Mesenchymal stem cell (in vitro differentiated cells and primary cell): ENCODE measurements around the gene ATRNL1.

Experiments used
- DNase-seq: peaks from one replicate; pipeline ENCODE4 v3.0.0-alpha.2; 2013
- H2AFZ ChIP-seq: one replicate; pipeline ENCODE4 v1.6.1; 2013; ENCODE audit warnings: low read depth, mild to moderate bottlenecking, control low read depth, inconsistent platforms, low read length, moderate library complexity
- H2AK5ac ChIP-seq: 2 replicates; pipeline ENCODE4 v1.6.1; 2013; ENCODE audit warnings: low read length, moderate library complexity, mild to moderate bottlenecking, inconsistent platforms; ENCODE audit not compliant: severe bottlenecking
- H2BK120ac ChIP-seq: one replicate; pipeline ENCODE4 v1.6.1; 2013; ENCODE audit warnings: low read depth, mild to moderate bottlenecking, inconsistent platforms, low read length, moderate library complexity
- H2BK12ac ChIP-seq, 2 experiments: one replicate each; pipeline ENCODE4 v1.6.1; 2013; ENCODE audit warnings: inconsistent platforms in 2 of 2, low read length in 2 of 2, mild to moderate bottlenecking in 2 of 2, moderate library complexity in 2 of 2, control low read depth in 1 of 2
- H2BK15ac ChIP-seq: one replicate; pipeline ENCODE4 v1.6.1; 2013; ENCODE audit warnings: mild to moderate bottlenecking, low read depth, inconsistent platforms; ENCODE audit not compliant: poor library complexity, severe bottlenecking
- H2BK5ac ChIP-seq: 2 replicates; pipeline ENCODE4 v1.6.1; 2013; ENCODE audit warnings: low read depth, mild to moderate bottlenecking, low read length, control low read depth, inconsistent platforms; ENCODE audit not compliant: poor library complexity, severe bottlenecking
- H3K14ac ChIP-seq, 2 experiments: one replicate each; pipeline ENCODE4 v1.6.1; 2013; ENCODE audit warnings: inconsistent platforms in 2 of 2, low read length in 2 of 2, control low read depth in 1 of 2, mild to moderate bottlenecking in 1 of 2, moderate library complexity in 1 of 2
- H3K18ac ChIP-seq, 2 experiments: one replicate each; pipeline ENCODE4 v1.6.1; 2013; ENCODE audit warnings: inconsistent platforms in 2 of 2, low read length in 2 of 2, control low read depth in 1 of 2, low read depth in 1 of 2, mild to moderate bottlenecking in 1 of 2
- H3K23ac ChIP-seq, 2 experiments: one replicate each; pipeline ENCODE4 v1.6.1; 2013; ENCODE audit warnings: inconsistent platforms in 2 of 2, low read length in 2 of 2, mild to moderate bottlenecking in 2 of 2, moderate library complexity in 2 of 2, control low read depth in 1 of 2
- H3K27ac ChIP-seq: 2 replicates; pipeline ENCODE4 v1.5.1; 2013; ENCODE audit warnings: mild to moderate bottlenecking, moderate library complexity, low read length, control low read depth, inconsistent platforms; ENCODE audit not compliant: poor library complexity, severe bottlenecking
- H3K27me3 ChIP-seq, 2 experiments: 2 replicates each; pipeline versions ENCODE4 v1.6.1 to v1.7.0; 2013; ENCODE audit warnings: low read length in 2 of 2, mild to moderate bottlenecking in 2 of 2, moderate library complexity in 2 of 2, control low read depth in 1 of 2, inconsistent platforms in 1 of 2; ENCODE audit not compliant: control insufficient read depth in 1 of 2, insufficient read depth in 1 of 2
- H3K36me3 ChIP-seq, 2 experiments: 2 replicates each; pipeline versions ENCODE4 v1.6.1 to v1.7.0; 2013; ENCODE audit warnings: low read length in 2 of 2, control low read depth in 1 of 2, inconsistent platforms in 1 of 2, low read depth in 1 of 2, mild to moderate bottlenecking in 1 of 2; ENCODE audit not compliant: insufficient read depth in 2 of 2, control insufficient read depth in 1 of 2
- H3K4ac ChIP-seq, 2 experiments: one replicate each; pipeline ENCODE4 v1.6.1; 2013; ENCODE audit warnings: inconsistent platforms in 2 of 2, low read length in 2 of 2, mild to moderate bottlenecking in 2 of 2, moderate library complexity in 2 of 2, control low read depth in 1 of 2, low read depth in 1 of 2
- H3K4me1 ChIP-seq: 2 replicates; pipeline ENCODE4 v1.6.1; 2013; ENCODE audit warnings: low read depth, low read length, control low read depth; ENCODE audit not compliant: control insufficient read depth, insufficient read depth
- H3K4me2 ChIP-seq: 2 replicates; pipeline ENCODE4 v1.6.1; 2013; ENCODE audit warnings: low read length, mild to moderate bottlenecking, inconsistent platforms; ENCODE audit not compliant: poor library complexity, severe bottlenecking
- H3K4me3 ChIP-seq, 2 experiments: 2 replicates each; pipeline versions ENCODE4 v1.5.1 to v1.7.0; 2013; ENCODE audit warnings: low read length in 2 of 2, mild to moderate bottlenecking in 2 of 2, control low read depth in 1 of 2, low read depth in 1 of 2; ENCODE audit not compliant: insufficient read depth in 1 of 2
- H3K79me1 ChIP-seq: replicated peaks from 2 replicates; pipeline ENCODE4 v1.6.1; 2013; ENCODE audit warnings: mild to moderate bottlenecking, control low read depth, low read length, inconsistent platforms; ENCODE audit not compliant: poor library complexity, severe bottlenecking
- H3K9ac ChIP-seq: 2 replicates; pipeline ENCODE4 v1.7.0; 2013; ENCODE audit warnings: mild to moderate bottlenecking, low read length, moderate library complexity
- H3K9me3 ChIP-seq: 2 replicates; pipeline ENCODE4 v1.7.0; 2013; ENCODE audit warnings: mild to moderate bottlenecking, low read length; ENCODE audit not compliant: control insufficient read depth
- H4K8ac ChIP-seq: one replicate; pipeline ENCODE4 v1.6.1; 2013; ENCODE audit warnings: inconsistent platforms, mild to moderate bottlenecking, low read length, moderate library complexity
- H4K91ac ChIP-seq: one replicate; pipeline ENCODE4 v1.6.1; 2013; ENCODE audit warnings: mild to moderate bottlenecking, low read length, inconsistent platforms
- WGBS: methylation state at CpG from one replicate; pipeline ENCODE4 v1.1.7; 2013; ENCODE audit warnings: mixed read lengths; 5-methylcytosine and 5-hydroxymethylcytosine counted together

Gene ATRNL1

DNA sequence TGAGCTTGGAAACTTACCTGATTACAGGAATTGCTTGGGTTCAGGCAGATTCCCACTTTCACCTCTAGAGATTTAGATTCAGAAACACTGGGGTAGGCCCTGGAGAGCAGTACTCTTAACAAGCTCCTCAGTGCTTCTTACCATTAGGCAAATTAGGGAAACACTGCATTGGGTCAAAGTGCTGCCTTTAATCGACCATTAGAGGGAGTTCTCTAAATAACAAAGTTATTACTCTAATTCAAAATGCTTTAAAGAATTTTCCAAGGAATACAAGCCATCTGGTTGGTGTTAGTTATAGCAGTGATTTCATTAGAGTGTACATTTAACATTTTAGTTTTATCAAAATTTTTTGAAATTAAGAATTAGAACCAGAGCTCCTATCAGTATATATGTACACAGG lies 855.3 kb downstream of the ATRNL1 start:
- Histone ChIP-seq H3K27me3 (no peaks in the 10 kb centered on the region), H4K91ac (no peak overlapping the region), H3K9me3 (no peaks in the 10 kb centered on the region), H2AFZ (no peak overlapping the region), H3K36me3 (peaks cover 0 to 4% of the 10 kb centered on the region in 2 experiments), H3K4ac (no peak overlapping the region), H4K8ac (no peak overlapping the region), H2BK120ac (no peak overlapping the region), H2BK12ac (no peak overlapping the region), H3K18ac (no peak overlapping the region), H3K4me1 (peaks cover 8% of the 10 kb centered on the region), H3K9ac (no peak overlapping the region), H2BK15ac (no peak overlapping the region), H3K4me3 (no peak overlapping the region), H3K14ac (no peak overlapping the region), H3K79me1 (peaks cover 2% of the 10 kb centered on the region), H2AK5ac (no peak overlapping the region), H3K4me2 (no peak overlapping the region), H3K23ac (no peak overlapping the region), H2BK5ac (no peak overlapping the region), H3K27ac (peak overlapping the region; percentile 53)
- WGBS, result no CpG with 5 or more reads among the region's 1 CpG
- peak; percentile 25 for DNase-seq

DNA sequence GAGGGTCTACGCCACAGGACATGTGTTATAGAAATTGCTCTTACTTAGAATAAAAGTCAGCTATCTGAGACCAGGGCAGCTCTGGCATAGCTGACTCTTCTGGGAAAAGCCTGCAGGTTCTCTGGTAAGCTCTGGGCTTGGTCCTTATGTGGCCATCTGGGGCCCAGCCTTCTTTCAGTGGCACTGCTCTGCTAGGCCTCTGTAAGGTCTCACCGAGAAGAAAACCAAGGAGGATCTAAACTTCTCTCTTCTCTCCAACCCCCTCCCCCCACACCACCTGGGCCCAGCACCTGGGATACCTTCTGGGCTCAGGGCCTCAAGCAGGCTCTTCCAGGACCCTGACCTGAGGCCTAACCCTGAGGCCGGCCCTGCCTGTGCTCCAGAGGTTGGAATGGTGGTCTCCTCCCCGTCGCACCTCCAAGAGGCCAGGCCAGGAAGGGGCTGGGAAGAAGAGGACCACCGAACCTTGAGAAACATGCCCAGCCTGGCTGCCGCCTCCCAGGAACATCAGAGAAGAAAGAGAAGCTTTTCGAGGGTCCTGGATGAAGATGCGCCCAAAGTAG lies 856.2 kb downstream of the ATRNL1 start:
- H3K4me2 ChIP-seq, result no peak overlapping the region
- H3K18ac ChIP-seq, result peak overlapping the region in 1 of 2 experiments; percentile 50
- no peak overlapping the region for H3K14ac ChIP-seq
- no peak overlapping the region for H2BK120ac ChIP-seq
- no peaks in the 10 kb centered on the region for H3K27me3 ChIP-seq
- peaks cover 2% of the 10 kb centered on the region for H3K79me1 ChIP-seq
- H3K4me3 ChIP-seq, result no peak overlapping the region
- no peak overlapping the region for H3K9ac ChIP-seq
- H3K4ac ChIP-seq, result peak overlapping the region in 1 of 2 experiments; percentile 68
- H2AK5ac ChIP-seq, result peak overlapping the region; percentile 63
- H3K27ac ChIP-seq, result no peak overlapping the region
- H3K9me3 ChIP-seq, result no peaks in the 10 kb centered on the region
- peaks cover 8% of the 10 kb centered on the region for H3K4me1 ChIP-seq
- no peak overlapping the region for H2BK5ac ChIP-seq
- no peak for DNase-seq
- no peak overlapping the region for H3K23ac ChIP-seq
- peak overlapping the region; percentile 19 for H4K8ac ChIP-seq
- H3K36me3 ChIP-seq, result peaks cover 0 to 4% of the 10 kb centered on the region in 2 experiments
- H2BK15ac ChIP-seq, result peak overlapping the region; percentile 21
- peak overlapping the region; percentile 15 for H4K91ac ChIP-seq
- no peak overlapping the region for H2AFZ ChIP-seq
- WGBS, result 99% methylated on average over 9 of the region's 9 CpGs
- peak overlapping the region in 1 of 2 experiments; percentile 59 for H2BK12ac ChIP-seq

DNA sequence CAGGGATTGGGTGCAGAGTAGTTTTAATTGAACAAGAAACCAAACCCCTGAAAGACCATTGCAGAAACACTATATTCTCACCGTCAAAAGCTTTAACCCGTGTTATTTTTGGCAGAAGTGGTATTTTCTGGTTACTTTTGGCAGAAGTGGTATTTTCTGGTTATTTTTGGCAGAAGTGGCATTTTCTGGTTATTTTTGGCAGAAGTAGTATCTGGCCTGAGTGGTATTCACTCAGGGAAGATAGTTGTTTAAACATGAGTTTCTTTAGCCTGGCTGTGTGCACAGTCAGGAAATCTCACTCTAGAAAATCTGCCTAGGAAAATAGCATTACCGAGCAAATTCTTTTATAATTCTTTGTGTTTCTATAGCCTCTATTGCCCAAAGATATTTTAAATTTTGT lies 857.2 kb downstream of the ATRNL1 start:
- Histone ChIP-seq H3K4me3 (no peak overlapping the region), H4K8ac (no peak overlapping the region), H2BK5ac (no peak overlapping the region), H3K27me3 (no peaks in the 10 kb centered on the region), H3K4me1 (peaks cover 8% of the 10 kb centered on the region), H2AFZ (no peak overlapping the region), H3K36me3 (peaks cover 0 to 4% of the 10 kb centered on the region in 2 experiments), H3K14ac (no peak overlapping the region), H2BK120ac (no peak overlapping the region), H3K9ac (no peak overlapping the region), H2AK5ac (no peak overlapping the region), H4K91ac (no peak overlapping the region), H3K23ac (no peak overlapping the region), H3K27ac (no peak overlapping the region), H3K9me3 (no peaks in the 10 kb centered on the region), H3K4me2 (no peak overlapping the region), H3K18ac (no peak overlapping the region), H3K4ac (no peak overlapping the region), H3K79me1 (peaks cover 2% of the 10 kb centered on the region), H2BK12ac (no peak overlapping the region), H2BK15ac (no peak overlapping the region)
- WGBS, result 91% methylated on average over 2 of the region's 3 CpGs
- DNase-seq, result no peak

DNA sequence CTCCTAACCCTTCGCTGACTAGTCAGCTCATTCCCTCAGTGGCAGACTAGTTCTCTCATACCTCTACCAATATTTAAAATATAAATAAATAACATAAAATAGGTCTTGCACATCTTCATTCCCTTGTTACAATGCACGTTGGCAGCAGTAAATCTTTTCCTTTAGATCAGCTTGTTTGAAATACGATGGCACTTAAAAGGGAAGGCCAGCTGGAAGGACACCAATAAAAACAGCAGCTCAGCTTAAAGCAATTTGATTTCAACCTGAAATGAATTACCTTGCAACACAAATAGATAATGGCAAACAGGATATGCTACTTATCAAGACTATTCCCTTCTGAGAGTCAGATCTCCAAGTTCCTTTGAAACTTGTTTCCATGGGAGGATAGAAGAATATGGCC lies 858.1 kb downstream of the ATRNL1 start:
- Histone ChIP-seq H3K4me3 (no peak overlapping the region), H3K36me3 (peaks cover 0 to 4% of the 10 kb centered on the region in 2 experiments), H3K27ac (no peak overlapping the region), H3K23ac (no peak overlapping the region), H3K14ac (no peak overlapping the region), H2BK15ac (no peak overlapping the region), H3K4ac (no peak overlapping the region), H2AK5ac (no peak overlapping the region), H3K4me2 (no peak overlapping the region), H3K79me1 (peaks cover 2% of the 10 kb centered on the region), H2BK120ac (no peak overlapping the region), H2BK12ac (no peak overlapping the region), H3K9me3 (no peaks in the 10 kb centered on the region), H3K27me3 (no peaks in the 10 kb centered on the region), H2AFZ (no peak overlapping the region), H4K8ac (no peak overlapping the region), H4K91ac (no peak overlapping the region), H2BK5ac (no peak overlapping the region), H3K4me1 (peaks cover 8% of the 10 kb centered on the region), H3K18ac (no peak overlapping the region), H3K9ac (no peak overlapping the region)
- DNase-seq, result no peak
- 50% methylated on average over 2 of the region's 3 CpGs for WGBS
